T-helper 17 cell (primary cell): ENCODE data around the gene SBF2. TPM values are rescaled to one million over a fixed set of nuclear protein-coding genes. Genes with fewer than 3 reads are reported as not detected.
A peak's percentile ranks its signal among the peaks of the same experiment; 100 is the strongest.

ENCODE experiments used
- ATAC-seq: fragments of 150-1000 bp; cut with Tn5 transposase; 2 replicates; pipeline ENCODE4 v1.10.0; 2021; ENCODE audit warnings: mild to moderate bottlenecking, moderate library complexity
- DNase-seq, 3 donors: peaks; one replicate each; pipeline versions ENCODE4 v3.0.0 to v3.0.0-alpha.2; 2020 to 2021
- H3K9me3 ChIP-seq: one replicate; pipeline ENCODE4 v1.7.0; 2013; ENCODE audit warnings: low read length, mild to moderate bottlenecking; ENCODE audit not compliant: control insufficient read depth, poor library complexity, severe bottlenecking
- H3K27ac Mint-ChIP-seq: one replicate; pipeline ENCODE4 v1.8.0; 2022; ENCODE audit warnings: mild to moderate bottlenecking, moderate library complexity, mixed read lengths
- H3K27me3 Mint-ChIP-seq: one replicate; pipeline ENCODE4 v1.8.0; 2022; ENCODE audit warnings: mixed read lengths
- H3K36me3 Mint-ChIP-seq: one replicate; pipeline ENCODE4 v1.8.0; 2022; ENCODE audit warnings: low read depth, mixed read lengths
- H3K4me1 Mint-ChIP-seq: one replicate; pipeline ENCODE4 v1.8.0; 2022; ENCODE audit warnings: mild to moderate bottlenecking, mixed read lengths
- H3K4me3 Mint-ChIP-seq: one replicate; pipeline ENCODE4 v1.8.0; 2022; ENCODE audit warnings: mild to moderate bottlenecking, moderate library complexity, mixed read lengths
- total RNA-seq, 4 donors: library from RNA in 2 of 4; stranded (reverse) in 2 of 4; gene quantifications; one replicate each; pipeline ENCODE4 v1.2.3 and lab custom pipeline; 2022 to 2026

Gene SBF2
- total RNA-seq, 2 donors from 2014 or later = 15.5 to 23.1 TPM

DNA sequence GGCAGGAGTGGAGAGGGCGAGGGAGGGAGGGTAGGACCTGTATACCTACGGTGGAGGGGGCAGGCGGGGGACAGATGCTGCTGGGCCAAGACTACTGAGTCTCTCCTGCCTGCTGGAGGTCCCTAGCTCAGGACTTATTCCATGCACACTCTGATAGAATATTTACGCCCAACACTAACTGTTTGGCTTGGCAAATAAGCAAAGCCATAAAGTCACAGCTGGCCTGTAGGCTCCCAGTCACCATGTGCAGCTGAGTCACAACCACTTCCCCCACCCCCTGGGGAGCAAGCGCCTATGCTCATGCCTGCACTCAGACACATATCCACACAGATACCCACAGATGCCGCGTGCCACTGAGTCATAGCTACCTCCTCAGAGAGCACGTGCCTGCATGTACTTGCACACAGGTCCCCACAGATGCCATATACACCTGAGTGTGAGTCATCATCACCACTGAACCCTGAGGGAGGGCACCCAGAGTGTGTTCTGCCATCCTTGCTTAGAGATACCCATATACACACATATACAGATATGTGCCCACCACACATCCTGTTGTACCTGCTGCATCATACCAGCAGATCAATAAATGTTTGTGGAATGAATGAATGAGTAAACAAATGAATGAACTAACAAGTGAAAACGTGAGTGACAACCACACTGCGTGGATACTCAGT lies 534.4 kb downstream of the SBF2 start:
- no peaks in the 10 kb centered on the region for H3K27me3 Mint-ChIP-seq
- H3K9me3 ChIP-seq = no peaks in the 10 kb centered on the region
- ATAC-seq (peak; percentile 73), DNase-seq (peak; percentile 37 to 71 (median 39))
- peaks cover 30% of the 10 kb centered on the region for H3K4me1 Mint-ChIP-seq
- H3K27ac Mint-ChIP-seq = peak overlapping the region; percentile 92
- H3K36me3 Mint-ChIP-seq = no peaks in the 10 kb centered on the region
- peak overlapping the region; percentile 92 for H3K4me3 Mint-ChIP-seq

DNA sequence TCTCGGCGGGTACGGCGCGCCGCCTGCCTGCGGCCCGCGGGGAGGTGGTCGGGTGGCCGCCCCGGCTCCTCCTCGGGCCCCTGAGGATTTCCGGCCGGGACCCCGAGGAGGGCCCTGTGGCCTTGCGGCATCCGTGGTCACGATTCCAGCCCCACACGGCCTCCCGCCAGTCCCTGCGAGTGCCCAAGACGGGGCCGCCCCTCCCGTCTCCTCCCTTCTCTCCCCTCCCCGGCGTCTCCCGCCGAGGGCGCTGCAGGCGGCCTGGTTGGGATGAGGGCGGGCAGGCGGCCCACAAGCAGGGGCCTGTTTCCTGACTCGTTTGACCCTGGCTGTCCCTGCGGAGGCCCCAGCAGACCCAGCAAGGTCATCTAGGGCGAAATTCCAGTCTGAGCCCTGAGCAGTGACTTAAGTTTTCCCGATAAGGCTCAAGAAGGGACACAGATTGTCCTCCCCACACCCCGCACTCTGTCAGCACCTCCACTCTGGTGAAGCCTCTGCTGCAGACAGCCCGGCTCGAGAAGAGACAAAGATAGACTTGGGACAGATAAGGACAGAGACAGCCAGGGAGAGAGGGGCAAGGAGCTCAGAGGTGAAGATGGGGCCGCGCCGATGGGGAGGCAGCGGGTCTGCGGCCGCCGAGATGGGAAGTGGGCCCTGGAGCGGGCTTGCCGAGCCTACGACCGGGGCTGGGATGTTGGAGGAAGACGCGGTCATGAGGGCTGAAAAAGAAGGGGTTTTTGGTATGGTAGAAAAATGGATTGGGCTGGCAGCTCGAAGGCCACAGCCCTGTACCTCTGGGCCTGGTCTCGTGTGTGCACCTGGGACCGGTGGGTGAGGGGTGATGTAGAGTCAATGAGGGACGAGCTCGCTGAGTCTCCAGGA lies 535.1 kb downstream of the SBF2 start:
- H3K9me3 ChIP-seq = no peaks in the 10 kb centered on the region
- DNase-seq (peak; percentile 26 to 37 (median 34)), ATAC-seq (peak; percentile 15)
- Mint-ChIP-seq H3K36me3 (no peaks in the 10 kb centered on the region), H3K27me3 (no peaks in the 10 kb centered on the region), H3K4me3 (peak overlapping the region; percentile 92), H3K4me1 (peaks cover 30% of the 10 kb centered on the region), H3K27ac (peak overlapping the region; percentile 92)

GRCh38 chr11:9757809-9758636 lies 536.0 kb downstream of the SBF2 start:
- Mint-ChIP-seq H3K36me3 (no peaks in the 10 kb centered on the region), H3K4me3 (peak overlapping the region; percentile 92), H3K27me3 (no peaks in the 10 kb centered on the region), H3K27ac (peak overlapping the region; percentile 83), H3K4me1 (peaks cover 30% of the 10 kb centered on the region)
- ATAC-seq = peak; percentile 89
- H3K9me3 ChIP-seq = no peaks in the 10 kb centered on the region
- DNase-seq = peak; percentile 91 to 94 (median 92)

DNA sequence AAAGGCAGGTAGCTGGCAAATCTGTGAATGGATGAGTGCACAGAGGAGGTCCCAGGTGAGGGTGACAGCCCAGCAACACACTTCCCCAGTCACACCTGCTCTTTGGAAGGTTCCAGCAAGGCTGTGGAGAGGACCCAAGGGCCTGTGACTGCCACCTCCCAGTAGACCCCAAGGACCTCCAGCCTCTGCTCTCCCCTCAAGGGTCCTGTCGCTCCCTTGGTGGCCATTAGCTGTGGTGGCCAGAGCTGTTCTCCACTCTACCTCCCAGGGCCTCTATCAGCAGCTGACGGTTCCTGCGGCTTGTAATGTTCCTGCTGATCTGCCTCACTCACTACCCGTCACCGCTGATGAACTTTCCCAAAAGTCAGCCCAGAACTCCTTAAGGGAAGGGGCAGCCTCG lies 537.1 kb downstream of the SBF2 start:
- H3K4me3 Mint-ChIP-seq = peak overlapping the region; percentile 25
- no peaks in the 10 kb centered on the region for H3K9me3 ChIP-seq
- DNase-seq (no peak), ATAC-seq (no peak)
- H3K27ac Mint-ChIP-seq = peak overlapping the region; percentile 83
- no peaks in the 10 kb centered on the region for H3K36me3 Mint-ChIP-seq
- H3K4me1 Mint-ChIP-seq = peaks cover 24% of the 10 kb centered on the region
- H3K27me3 Mint-ChIP-seq = no peaks in the 10 kb centered on the region

DNA sequence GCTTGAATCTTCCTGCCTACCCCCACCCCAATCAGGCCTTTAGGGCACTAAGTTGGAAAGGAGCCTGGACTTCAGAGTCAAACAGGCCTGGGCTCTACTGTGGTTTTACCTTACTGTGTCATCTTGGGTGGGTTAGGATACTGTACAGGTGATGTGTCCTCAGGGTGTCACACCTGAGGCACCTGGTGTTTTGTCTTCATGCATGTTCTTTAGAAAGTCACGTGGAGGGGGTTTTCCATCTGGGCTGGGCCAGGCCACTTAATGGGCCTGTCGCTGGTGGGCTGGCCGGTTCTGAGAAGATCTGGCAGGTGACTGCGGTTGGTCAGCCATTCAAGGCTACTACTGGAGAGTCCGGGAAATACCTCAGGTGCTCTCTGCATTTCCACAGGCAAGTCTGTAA lies 537.6 kb downstream of the SBF2 start:
- H3K9me3 ChIP-seq = no peaks in the 10 kb centered on the region
- Mint-ChIP-seq H3K36me3 (no peaks in the 10 kb centered on the region), H3K4me1 (peaks cover 19% of the 10 kb centered on the region), H3K4me3 (no peak overlapping the region), H3K27ac (peak overlapping the region; percentile 83), H3K27me3 (no peaks in the 10 kb centered on the region)
- ATAC-seq = no peak
- no peak for DNase-seq

- Mint-ChIP-seq H3K36me3 (no peaks in the 10 kb centered on the region), H3K4me1 (peaks cover 19% of the 10 kb centered on the region), H3K4me3 (no peak overlapping the region), H3K27me3 (no peaks in the 10 kb centered on the region), H3K27ac (peak overlapping the region; percentile 83)
- H3K9me3 ChIP-seq = no peaks in the 10 kb centered on the region
- DNase-seq (no peak), ATAC-seq (no peak)
Measured at GRCh38 chr11:9755561-9756185, 538.3 kb downstream of the SBF2 start.

DNA sequence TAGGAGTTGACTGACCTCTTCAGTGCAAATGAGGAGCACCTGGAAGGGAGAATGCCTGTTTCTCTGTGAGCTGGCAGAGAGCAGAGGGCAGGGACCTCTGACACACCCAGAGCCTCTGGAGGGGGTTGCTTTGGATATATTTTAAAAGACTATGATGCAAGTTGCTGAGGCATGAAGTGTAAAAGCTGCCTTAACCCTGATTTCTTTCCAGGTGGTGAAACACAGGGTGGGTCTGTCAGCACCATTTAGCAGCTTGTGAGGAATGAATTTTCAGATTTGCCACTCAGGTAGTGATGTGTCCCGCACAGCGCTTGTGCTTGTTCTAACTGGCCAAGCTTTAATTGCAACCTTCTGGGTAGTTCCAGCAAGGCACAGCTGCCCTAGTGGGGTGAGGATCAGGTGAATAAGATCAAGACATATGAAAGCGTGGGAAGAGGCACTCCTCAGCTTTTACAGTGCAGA lies 540.0 kb downstream of the SBF2 start:
- DNase-seq (no peak), ATAC-seq (no peak)
- H3K4me3 Mint-ChIP-seq = no peak overlapping the region
- H3K27me3 Mint-ChIP-seq = no peaks in the 10 kb centered on the region
- H3K27ac Mint-ChIP-seq = no peak overlapping the region
- no peaks in the 10 kb centered on the region for H3K9me3 ChIP-seq
- no peaks in the 10 kb centered on the region for H3K36me3 Mint-ChIP-seq
- H3K4me1 Mint-ChIP-seq = peaks cover 14% of the 10 kb centered on the region

- Mint-ChIP-seq H3K4me1 (peaks cover 13% of the 10 kb centered on the region), H3K27ac (no peak overlapping the region), H3K36me3 (no peaks in the 10 kb centered on the region), H3K4me3 (no peak overlapping the region), H3K27me3 (no peaks in the 10 kb centered on the region)
- ATAC-seq (no peak), DNase-seq (no peak)
- no peaks in the 10 kb centered on the region for H3K9me3 ChIP-seq
Measured at GRCh38 chr11:9753021-9753420, 541.0 kb downstream of the SBF2 start.

- no peaks in the 10 kb centered on the region for H3K36me3 Mint-ChIP-seq
- no peaks in the 10 kb centered on the region for H3K27me3 Mint-ChIP-seq
- DNase-seq (no peak), ATAC-seq (no peak)
- H3K9me3 ChIP-seq = no peaks in the 10 kb centered on the region
- H3K4me3 Mint-ChIP-seq = no peak overlapping the region
- peaks cover 13% of the 10 kb centered on the region for H3K4me1 Mint-ChIP-seq
- H3K27ac Mint-ChIP-seq = peak overlapping the region; percentile 51
Measured at GRCh38 chr11:9752091-9752490, 541.9 kb downstream of the SBF2 start.

- Mint-ChIP-seq H3K4me1 (peaks cover 6% of the 10 kb centered on the region), H3K27ac (no peak overlapping the region), H3K4me3 (no peak overlapping the region), H3K27me3 (no peaks in the 10 kb centered on the region), H3K36me3 (no peaks in the 10 kb centered on the region)
- ATAC-seq (no peak), DNase-seq (no peak)
- no peaks in the 10 kb centered on the region for H3K9me3 ChIP-seq
Measured at GRCh38 chr11:9750551-9750950, 543.5 kb downstream of the SBF2 start.

GRCh38 chr11:9748361-9748970 lies 545.6 kb downstream of the SBF2 start:
- no peak overlapping the region for H3K4me3 Mint-ChIP-seq
- peaks cover 6% of the 10 kb centered on the region for H3K4me1 Mint-ChIP-seq
- DNase-seq = peak in 2 of 3 donors; percentile 18 to 24
- H3K36me3 Mint-ChIP-seq = no peaks in the 10 kb centered on the region
- peak; percentile 99 for ATAC-seq
- no peaks in the 10 kb centered on the region for H3K9me3 ChIP-seq
- no peaks in the 10 kb centered on the region for H3K27me3 Mint-ChIP-seq
- H3K27ac Mint-ChIP-seq = no peak overlapping the region

DNA sequence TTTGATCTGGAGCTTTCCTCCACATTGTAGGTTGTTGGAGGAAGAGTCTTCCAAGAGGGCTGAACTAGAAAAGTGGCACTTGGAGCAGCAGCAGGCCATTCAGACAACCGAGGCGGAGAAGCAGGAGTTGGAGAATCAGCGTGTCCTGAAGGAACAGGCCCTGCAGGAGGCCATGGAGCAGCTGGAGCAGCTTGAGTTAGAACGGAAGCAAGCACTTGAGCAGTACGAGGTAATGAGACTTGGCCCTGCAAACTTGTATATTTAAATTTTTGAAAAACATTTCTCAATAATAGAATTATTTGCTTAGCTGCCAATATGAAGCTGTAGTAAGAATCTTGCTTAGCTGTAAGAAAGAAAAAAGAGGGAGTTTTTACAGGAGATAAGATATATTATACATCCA lies 546.2 kb downstream of the SBF2 start:
- ATAC-seq (no peak), DNase-seq (no peak)
- H3K4me3 Mint-ChIP-seq = no peak overlapping the region
- H3K36me3 Mint-ChIP-seq = no peaks in the 10 kb centered on the region
- H3K9me3 ChIP-seq = no peaks in the 10 kb centered on the region
- H3K27ac Mint-ChIP-seq = no peak overlapping the region
- H3K27me3 Mint-ChIP-seq = no peaks in the 10 kb centered on the region
- H3K4me1 Mint-ChIP-seq = peaks cover 6% of the 10 kb centered on the region
